Left lung (tissue), 10 donors: Measurements from ENCODE around the gene RDH14. TPM values are rescaled to one million over a fixed set of nuclear protein-coding genes. Genes with fewer than 3 reads are reported as not detected.

Source experiments
- ATAC-seq: fragments of 200-7000 bp; cut with Tn5 transposase; one replicate; pipeline ENCODE4 v1.9.1; 2020; ENCODE audit warnings: moderate library complexity
- DNase-seq, 4 donors: peaks; one replicate each; pipeline ENCODE4 v3.0.0-alpha.2; 2013 to 2020
- H3K27ac ChIP-seq, 2 donors: fragments of 200-600 bp; sonication (generic) in 1 of 2; one replicate each; pipeline versions ENCODE4 v1.5.0 to v1.8.0; 2020 to 2021
- H3K27me3 ChIP-seq, 2 donors: fragments of 200-600 bp; sonication (generic) in 1 of 2; one replicate each; pipeline versions ENCODE4 v1.5.0 to v1.8.0; 2020 to 2021
- H3K36me3 ChIP-seq, 2 donors: fragments of 200-600 bp; sonication (generic) in 1 of 2; one replicate each; pipeline versions ENCODE4 v1.5.0 to v1.8.0; 2020 to 2021
- H3K4me1 ChIP-seq, 2 donors: fragments of 200-600 bp; one replicate each; pipeline ENCODE4 v1.8.0; 2021
- H3K4me3 ChIP-seq, 2 donors: fragments of 200-600 bp; sonication (generic) in 1 of 2; one replicate each; pipeline versions ENCODE4 v1.5.0 to v1.8.0; 2020 to 2021; ENCODE audit warnings: mild to moderate bottlenecking in 1 of 2
- H3K9me3 ChIP-seq, 2 donors: fragments of 200-600 bp; sonication (generic) in 1 of 2; one replicate each; pipeline versions ENCODE4 v1.5.0 to v1.8.0; 2020 to 2021
- intact Hi-C, 2 donors: fragments of 100-400 bp; cut with DNase I; formaldehyde crosslinking; loops; one replicate each; pipeline versions ENCODE4 v1.11.2 to v1.14.2; 2022
- polyA plus RNA-seq, 6 donors: library from polyadenylated mRNA; unstranded; fragments of 120-200 nt; gene quantifications; one replicate each; pipeline ENCODE4 v1.2.1, GENCODE V29; 2013; ENCODE audit not compliant: insufficient read length in 6 of 6
- total RNA-seq, 2 donors: library from RNA; stranded (reverse); fragmentation: NEBNext Ultra II Directional; extraction: Animal tissue kit (Norgen Biotek cat#: 25700); gene quantifications; one replicate each; pipeline ENCODE4 v1.2.1, GENCODE V29; 2021
- TF ChIP-seq, protein P1 (sequence below), 2 donors: fragments of 200-600 bp; sonication (generic) in 1 of 2; IDR thresholded peaks; one replicate each; pipeline versions ENCODE4 v1.5.0 to v1.8.0; 2021; ENCODE audit warnings: antibody characterized with exemption in 2 of 2
- donor health status: DM: no; HTN: yes; CAD: no.
- donor health status: DM: no; HTN: no; CAD: no.

RDH14 gene
- total and polyA plus RNA-seq, 8 donors: 19.6 to 45.6 (median 40.3) TPM

DNA sequence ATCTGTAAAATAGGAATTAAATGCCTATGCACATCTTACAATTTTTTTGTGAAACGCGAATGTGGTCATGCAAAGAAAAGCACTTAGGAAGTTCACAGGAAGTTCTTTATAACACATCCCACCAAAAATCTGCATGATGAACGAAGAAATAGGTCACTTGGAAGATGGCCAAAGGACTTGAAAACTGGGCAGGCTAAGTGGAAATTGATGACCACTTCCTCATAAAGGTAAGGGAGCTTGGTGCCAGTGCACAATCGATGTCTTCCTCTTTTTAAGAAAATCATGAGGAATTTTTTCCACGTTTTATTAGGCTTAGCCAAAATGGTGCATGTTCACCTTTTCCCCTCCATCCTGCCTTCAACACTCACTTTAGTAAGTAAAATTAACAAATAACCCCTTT lies 37.2 kb upstream of the RDH14 start:
- H3K36me3 ChIP-seq: no peaks in the 10 kb centered on the region
- TF ChIP-seq, protein P1, sequence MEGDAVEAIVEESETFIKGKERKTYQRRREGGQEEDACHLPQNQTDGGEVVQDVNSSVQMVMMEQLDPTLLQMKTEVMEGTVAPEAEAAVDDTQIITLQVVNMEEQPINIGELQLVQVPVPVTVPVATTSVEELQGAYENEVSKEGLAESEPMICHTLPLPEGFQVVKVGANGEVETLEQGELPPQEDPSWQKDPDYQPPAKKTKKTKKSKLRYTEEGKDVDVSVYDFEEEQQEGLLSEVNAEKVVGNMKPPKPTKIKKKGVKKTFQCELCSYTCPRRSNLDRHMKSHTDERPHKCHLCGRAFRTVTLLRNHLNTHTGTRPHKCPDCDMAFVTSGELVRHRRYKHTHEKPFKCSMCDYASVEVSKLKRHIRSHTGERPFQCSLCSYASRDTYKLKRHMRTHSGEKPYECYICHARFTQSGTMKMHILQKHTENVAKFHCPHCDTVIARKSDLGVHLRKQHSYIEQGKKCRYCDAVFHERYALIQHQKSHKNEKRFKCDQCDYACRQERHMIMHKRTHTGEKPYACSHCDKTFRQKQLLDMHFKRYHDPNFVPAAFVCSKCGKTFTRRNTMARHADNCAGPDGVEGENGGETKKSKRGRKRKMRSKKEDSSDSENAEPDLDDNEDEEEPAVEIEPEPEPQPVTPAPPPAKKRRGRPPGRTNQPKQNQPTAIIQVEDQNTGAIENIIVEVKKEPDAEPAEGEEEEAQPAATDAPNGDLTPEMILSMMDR (IDR thresholded peaks at IDR 0.05): no peak
- H3K9me3 ChIP-seq: no peaks in the 10 kb centered on the region
- DNase-seq: no peak
- H3K4me3 ChIP-seq: no peak overlapping the region
- no peak for ATAC-seq
- H3K27ac ChIP-seq: no peak overlapping the region
- intact Hi-C loops: no loop called here
- no peaks in the 10 kb centered on the region for H3K27me3 ChIP-seq
- no peaks in the 10 kb centered on the region for H3K4me1 ChIP-seq

DNA sequence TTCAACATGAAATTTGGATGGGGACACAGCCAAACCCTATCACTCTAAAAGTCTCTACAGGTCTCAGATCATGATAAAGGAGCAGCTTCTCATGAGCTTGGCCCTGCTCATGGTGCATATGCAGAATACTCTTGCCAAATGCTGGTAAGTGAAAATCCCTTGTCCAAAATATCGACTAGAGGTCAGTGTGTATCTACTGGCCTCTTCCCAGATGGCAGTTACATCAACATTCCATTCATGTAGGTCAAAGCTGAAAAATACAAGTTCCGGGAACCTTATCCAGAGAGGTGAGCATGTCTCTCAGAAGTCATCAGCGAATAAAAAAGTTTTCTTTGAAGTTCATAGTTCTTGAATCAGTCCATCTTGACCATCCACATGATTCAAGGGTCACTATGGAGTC lies 36.5 kb upstream of the RDH14 start:
- Histone ChIP-seq H3K4me1 (no peaks in the 10 kb centered on the region), H3K27ac (no peak overlapping the region), H3K9me3 (no peaks in the 10 kb centered on the region), H3K4me3 (no peak overlapping the region), H3K27me3 (no peaks in the 10 kb centered on the region), H3K36me3 (no peaks in the 10 kb centered on the region)
- DNase-seq (no peak), ATAC-seq (no peak)
- intact Hi-C loops: no loop called here
- TF ChIP-seq, protein P1 (IDR thresholded peaks at IDR 0.05): no peak

DNA sequence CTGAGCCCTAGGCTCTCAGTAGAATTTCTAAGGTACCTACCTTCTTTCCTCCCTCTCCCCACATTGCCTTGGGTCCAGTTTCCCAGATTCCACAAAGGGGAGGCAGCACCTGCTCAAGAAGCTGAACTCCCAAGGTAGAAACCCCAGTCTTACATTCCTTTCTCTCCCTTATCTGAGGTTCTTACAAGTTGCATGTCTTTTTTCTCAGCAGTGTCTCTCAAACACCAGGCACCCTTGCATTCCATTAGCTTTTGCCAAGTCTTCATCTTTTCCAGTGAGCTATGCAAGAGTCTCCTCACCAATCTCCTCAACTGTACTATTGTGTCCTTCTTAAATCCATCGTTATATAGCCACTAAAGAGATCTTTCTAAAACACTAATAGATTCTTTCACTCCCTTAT lies 33.0 kb upstream of the RDH14 start:
- TF ChIP-seq, protein P1 (IDR thresholded peaks at IDR 0.05): no peak
- intact Hi-C loops: no loop called here
- no peak overlapping the region for H3K4me3 ChIP-seq

DNA sequence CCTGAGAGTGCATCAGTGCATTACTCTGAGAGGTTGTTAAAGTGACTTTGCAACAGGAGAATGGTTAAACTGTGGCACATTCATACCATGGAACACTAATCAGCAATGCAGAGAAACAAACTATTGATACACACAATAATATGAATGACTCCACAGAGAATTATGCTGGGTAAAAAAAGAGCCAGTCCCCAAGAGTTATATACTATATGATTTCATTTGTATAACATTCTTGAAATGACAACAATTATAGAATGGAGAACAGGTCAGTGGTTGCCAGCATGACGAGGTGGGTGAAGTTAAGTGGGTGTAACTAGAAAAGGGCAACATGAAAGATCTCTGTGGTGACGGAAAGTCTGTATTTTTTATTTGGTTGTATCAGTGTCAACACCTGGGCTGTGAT lies 31.9 kb upstream of the RDH14 start:
- Histone ChIP-seq H3K4me1 (no peaks in the 10 kb centered on the region), H3K9me3 (no peaks in the 10 kb centered on the region), H3K27ac (no peak overlapping the region), H3K36me3 (no peaks in the 10 kb centered on the region), H3K27me3 (no peaks in the 10 kb centered on the region), H3K4me3 (no peak overlapping the region)
- ATAC-seq (no peak), DNase-seq (no peak)
- TF ChIP-seq, protein P1 (IDR thresholded peaks at IDR 0.05): no peak
- intact Hi-C loops: no loop called here

More for the DNA sequence above, 33.0 kb upstream of the RDH14 start:
- ATAC-seq (no peak), DNase-seq (no peak)
- Histone ChIP-seq H3K27me3 (no peaks in the 10 kb centered on the region), H3K4me1 (no peaks in the 10 kb centered on the region), H3K9me3 (no peaks in the 10 kb centered on the region), H3K36me3 (no peaks in the 10 kb centered on the region), H3K27ac (no peak overlapping the region)

DNA sequence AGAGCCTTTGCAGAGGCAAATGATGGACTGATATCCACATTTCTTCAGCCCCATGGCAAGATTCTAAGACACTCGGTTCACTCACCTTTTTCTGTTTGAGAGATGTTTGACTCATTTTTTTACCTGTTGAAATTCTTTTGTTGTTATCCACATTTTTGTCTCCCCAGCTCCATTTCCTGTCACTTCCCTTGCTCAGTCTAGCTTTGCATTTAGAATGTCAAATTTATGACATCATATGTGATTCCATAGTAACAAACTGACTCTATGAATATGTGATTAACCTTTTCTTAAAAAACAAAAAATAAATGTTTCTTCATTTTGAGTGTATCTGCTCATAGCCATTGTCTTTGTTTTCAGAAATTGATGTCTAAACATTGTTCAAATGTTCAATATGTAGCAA lies 28.9 kb upstream of the RDH14 start, which contains the start of gene NT5C1B:
Gene NT5C1B, minus strand, starts transcription at position 216 of the 400 bp plus-strand sequence. Its CDS starts 101 bp downstream, at position 115.
- Histone ChIP-seq H3K9me3 (peaks cover 0 to 5% of the 10 kb centered on the region in 2 donors), H3K27me3 (no peaks in the 10 kb centered on the region), H3K27ac (no peak within 1 kb of the TSS), H3K4me1 (no peaks in the 10 kb centered on the region), H3K4me3 (no peak within 1 kb of the TSS), H3K36me3 (no peaks in the 10 kb centered on the region)
- TF ChIP-seq, protein P1 (IDR thresholded peaks at IDR 0.05): no peak
- no peak for DNase-seq
- intact Hi-C loops: no loop called here
- no peak for ATAC-seq
